Adrenal gland (tissue), 5 donors: Measurements from ENCODE around the gene FCF1.
A peak's percentile ranks its signal among the peaks of the same experiment; 100 is the strongest.

Experiments
- POLR2A ChIP-seq, 2 donors: fragments of 450-650 bp; IDR thresholded peaks; one replicate each; pipeline ENCODE4 v1.6.1; 2017; ENCODE audit warnings: antibody characterized with exemption in 2 of 2, mild to moderate bottlenecking in 2 of 2, moderate library complexity in 1 of 2
- TF ChIP-seq, protein P1 (sequence below), 6 experiments: fragments of 450-650 bp in 4 of 6; fragments of 200-600 bp in 2 of 6; sonication (generic) in 1 of 6; IDR thresholded peaks; 1 replicate in 5 of 6; 2 replicates in 1 of 6; pipeline versions ENCODE4 v1.5.1 to v1.8.0; 2016 to 2021; ENCODE audit warnings: antibody characterized with exemption in 6 of 6, mild to moderate bottlenecking in 2 of 6, moderate library complexity in 1 of 6
- donor health status: DM: no; HTN: no; CAD: no.

DNA sequence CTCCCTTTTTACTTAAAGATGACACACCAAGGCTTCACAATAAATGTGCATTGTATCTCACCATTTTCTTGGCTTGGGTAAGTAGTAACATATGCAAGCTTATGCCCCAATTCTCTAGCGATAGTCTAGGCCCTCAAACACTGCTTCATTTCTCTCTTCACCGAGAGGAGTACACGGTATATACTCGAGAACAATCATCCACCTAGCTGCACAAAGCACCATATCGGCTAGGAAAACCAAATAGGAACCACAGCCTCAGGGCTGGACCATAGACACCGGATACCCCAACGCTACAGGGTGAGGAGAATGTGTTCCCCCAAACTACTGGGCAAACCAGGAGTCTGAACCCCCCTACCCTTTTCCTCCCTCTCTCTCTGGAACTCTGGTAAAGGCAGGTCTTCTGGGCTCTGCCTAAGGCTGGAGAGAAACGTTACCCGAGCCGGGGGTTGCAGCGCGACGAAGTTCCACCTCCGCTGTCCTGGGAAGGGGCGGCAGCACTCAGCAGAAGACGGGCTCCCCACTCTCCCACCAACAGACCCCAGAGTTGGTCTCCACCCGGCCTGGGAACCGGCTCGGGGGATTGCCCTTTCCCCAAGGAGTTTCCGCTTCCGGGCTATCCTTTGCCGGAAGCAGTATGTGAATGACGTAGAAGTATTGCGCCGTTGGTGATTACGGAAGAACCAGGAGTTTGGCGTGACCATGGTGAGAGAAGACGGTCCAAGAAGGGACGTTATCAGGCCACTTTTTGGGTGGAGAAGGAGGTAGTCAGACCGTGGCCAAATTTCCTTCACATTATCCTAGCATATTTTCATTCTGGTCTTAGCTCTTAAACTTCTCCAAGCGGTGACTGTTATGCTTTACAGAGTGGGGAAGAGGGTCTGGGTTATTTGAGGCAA lies at the start of gene FCF1, which contains the start of gene AREL1:
- TF ChIP-seq, protein P1, sequence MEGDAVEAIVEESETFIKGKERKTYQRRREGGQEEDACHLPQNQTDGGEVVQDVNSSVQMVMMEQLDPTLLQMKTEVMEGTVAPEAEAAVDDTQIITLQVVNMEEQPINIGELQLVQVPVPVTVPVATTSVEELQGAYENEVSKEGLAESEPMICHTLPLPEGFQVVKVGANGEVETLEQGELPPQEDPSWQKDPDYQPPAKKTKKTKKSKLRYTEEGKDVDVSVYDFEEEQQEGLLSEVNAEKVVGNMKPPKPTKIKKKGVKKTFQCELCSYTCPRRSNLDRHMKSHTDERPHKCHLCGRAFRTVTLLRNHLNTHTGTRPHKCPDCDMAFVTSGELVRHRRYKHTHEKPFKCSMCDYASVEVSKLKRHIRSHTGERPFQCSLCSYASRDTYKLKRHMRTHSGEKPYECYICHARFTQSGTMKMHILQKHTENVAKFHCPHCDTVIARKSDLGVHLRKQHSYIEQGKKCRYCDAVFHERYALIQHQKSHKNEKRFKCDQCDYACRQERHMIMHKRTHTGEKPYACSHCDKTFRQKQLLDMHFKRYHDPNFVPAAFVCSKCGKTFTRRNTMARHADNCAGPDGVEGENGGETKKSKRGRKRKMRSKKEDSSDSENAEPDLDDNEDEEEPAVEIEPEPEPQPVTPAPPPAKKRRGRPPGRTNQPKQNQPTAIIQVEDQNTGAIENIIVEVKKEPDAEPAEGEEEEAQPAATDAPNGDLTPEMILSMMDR (IDR thresholded peaks at IDR 0.05), result no peak
- peak; percentile 43 to 55 for TF ChIP-seq POLR2A (IDR thresholded peaks at IDR 0.05)
